ENCODE measurements around the gene DCHS2. TPM values are rescaled to one million over a fixed set of nuclear protein-coding genes. Genes with fewer than 3 reads are reported as not detected.

DCHS2 gene
- total and polyA plus RNA-seq, 2 experiments from 2014 or later = 0.21 to 7.6 TPM

DNA sequence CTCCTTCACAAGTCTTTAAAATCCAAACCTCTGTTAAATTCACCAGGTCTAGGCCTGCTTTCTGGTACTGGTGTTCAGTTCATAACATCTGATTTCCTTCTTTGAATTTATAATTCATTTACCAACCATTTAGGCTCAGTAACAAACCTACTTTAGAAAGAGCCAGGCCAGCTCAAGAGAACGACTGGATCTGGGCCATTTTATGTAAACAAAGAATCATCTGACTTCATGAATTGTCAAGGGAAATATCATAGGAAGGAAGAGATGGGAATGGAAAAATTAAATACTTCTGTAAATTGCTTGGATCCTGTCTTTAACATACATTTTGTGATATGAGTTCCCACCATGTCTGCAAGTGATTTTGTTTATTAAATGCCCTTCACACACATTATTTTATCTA is 36.5 kb downstream of the DCHS2 start:
- H3K36me3 Mint-ChIP-seq (ENCODE audit: low read depth) = no peaks in the 10 kb centered on the region
- H3K27ac ChIP-seq (ENCODE audit: low read depth) = no peak overlapping the region
- H3K4me3 Mint-ChIP-seq = no peak overlapping the region
- no peaks in the 10 kb centered on the region for H3K36me3 ChIP-seq (ENCODE audit: insufficient read depth)
- 0 out of 2 replicates have a peak, but pooled peaks cover 3% of the 10 kb centered on the region for H4K20me1 ChIP-seq (replicated peaks; ENCODE audit: insufficient read depth)
- H3K4me3 ChIP-seq = no peak overlapping the region
- H3K4me1 ChIP-seq (ENCODE audit: insufficient read depth) = no peaks in the 10 kb centered on the region
- DNase-seq (ENCODE audit: low spot score) (no peak), ATAC-seq (no peak)
- no peaks in the 10 kb centered on the region for H3K79me2 ChIP-seq (replicated peaks; ENCODE audit: insufficient read depth)
- no peak overlapping the region for H3K27ac Mint-ChIP-seq
- TF ChIP-seq, protein P1, sequence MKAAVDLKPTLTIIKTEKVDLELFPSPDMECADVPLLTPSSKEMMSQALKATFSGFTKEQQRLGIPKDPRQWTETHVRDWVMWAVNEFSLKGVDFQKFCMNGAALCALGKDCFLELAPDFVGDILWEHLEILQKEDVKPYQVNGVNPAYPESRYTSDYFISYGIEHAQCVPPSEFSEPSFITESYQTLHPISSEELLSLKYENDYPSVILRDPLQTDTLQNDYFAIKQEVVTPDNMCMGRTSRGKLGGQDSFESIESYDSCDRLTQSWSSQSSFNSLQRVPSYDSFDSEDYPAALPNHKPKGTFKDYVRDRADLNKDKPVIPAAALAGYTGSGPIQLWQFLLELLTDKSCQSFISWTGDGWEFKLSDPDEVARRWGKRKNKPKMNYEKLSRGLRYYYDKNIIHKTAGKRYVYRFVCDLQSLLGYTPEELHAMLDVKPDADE (IDR thresholded peaks at IDR 0.05) = no peak
- TF ChIP-seq JUNB (IDR thresholded peaks at IDR 0.05; ENCODE audit: unreplicated experiment) = no peak
- TF ChIP-seq, protein P2, sequence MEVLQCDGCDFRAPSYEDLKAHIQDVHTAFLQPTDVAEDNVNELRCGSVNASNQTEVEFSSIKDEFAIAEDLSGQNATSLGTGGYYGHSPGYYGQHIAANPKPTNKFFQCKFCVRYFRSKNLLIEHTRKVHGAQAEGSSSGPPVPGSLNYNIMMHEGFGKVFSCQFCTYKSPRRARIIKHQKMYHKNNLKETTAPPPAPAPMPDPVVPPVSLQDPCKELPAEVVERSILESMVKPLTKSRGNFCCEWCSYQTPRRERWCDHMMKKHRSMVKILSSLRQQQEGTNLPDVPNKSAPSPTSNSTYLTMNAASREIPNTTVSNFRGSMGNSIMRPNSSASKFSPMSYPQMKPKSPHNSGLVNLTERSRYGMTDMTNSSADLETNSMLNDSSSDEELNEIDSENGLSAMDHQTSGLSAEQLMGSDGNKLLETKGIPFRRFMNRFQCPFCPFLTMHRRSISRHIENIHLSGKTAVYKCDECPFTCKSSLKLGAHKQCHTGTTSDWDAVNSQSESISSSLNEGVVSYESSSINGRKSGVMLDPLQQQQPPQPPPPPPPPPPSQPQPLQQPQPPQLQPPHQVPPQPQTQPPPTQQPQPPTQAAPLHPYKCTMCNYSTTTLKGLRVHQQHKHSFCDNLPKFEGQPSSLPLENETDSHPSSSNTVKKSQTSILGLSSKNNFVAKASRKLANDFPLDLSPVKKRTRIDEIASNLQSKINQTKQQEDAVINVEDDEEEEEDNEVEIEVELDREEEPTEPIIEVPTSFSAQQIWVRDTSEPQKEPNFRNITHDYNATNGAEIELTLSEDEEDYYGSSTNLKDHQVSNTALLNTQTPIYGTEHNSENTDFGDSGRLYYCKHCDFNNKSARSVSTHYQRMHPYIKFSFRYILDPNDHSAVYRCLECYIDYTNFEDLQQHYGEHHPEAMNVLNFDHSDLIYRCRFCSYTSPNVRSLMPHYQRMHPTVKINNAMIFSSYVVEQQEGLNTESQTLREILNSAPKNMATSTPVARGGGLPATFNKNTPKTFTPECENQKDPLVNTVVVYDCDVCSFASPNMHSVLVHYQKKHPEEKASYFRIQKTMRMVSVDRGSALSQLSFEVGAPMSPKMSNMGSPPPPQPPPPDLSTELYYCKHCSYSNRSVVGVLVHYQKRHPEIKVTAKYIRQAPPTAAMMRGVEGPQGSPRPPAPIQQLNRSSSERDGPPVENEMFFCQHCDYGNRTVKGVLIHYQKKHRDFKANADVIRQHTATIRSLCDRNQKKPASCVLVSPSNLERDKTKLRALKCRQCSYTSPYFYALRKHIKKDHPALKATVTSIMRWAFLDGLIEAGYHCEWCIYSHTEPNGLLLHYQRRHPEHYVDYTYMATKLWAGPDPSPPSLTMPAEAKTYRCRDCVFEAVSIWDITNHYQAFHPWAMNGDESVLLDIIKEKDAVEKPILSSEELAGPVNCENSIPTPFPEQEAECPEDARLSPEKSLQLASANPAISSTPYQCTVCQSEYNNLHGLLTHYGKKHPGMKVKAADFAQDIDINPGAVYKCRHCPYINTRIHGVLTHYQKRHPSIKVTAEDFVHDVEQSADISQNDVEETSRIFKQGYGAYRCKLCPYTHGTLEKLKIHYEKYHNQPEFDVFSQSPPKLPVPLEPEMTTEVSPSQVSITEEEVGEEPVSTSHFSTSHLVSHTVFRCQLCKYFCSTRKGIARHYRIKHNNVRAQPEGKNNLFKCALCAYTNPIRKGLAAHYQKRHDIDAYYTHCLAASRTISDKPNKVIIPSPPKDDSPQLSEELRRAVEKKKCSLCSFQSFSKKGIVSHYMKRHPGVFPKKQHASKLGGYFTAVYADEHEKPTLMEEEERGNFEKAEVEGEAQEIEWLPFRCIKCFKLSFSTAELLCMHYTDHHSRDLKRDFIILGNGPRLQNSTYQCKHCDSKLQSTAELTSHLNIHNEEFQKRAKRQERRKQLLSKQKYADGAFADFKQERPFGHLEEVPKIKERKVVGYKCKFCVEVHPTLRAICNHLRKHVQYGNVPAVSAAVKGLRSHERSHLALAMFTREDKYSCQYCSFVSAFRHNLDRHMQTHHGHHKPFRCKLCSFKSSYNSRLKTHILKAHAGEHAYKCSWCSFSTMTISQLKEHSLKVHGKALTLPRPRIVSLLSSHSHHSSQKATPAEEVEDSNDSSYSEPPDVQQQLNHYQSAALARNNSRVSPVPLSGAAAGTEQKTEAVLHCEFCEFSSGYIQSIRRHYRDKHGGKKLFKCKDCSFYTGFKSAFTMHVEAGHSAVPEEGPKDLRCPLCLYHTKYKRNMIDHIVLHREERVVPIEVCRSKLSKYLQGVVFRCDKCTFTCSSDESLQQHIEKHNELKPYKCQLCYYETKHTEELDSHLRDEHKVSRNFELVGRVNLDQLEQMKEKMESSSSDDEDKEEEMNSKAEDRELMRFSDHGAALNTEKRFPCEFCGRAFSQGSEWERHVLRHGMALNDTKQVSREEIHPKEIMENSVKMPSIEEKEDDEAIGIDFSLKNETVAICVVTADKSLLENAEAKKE (CRISPR knock-in tag; IDR thresholded peaks at IDR 0.05) = no peak
- TF ChIP-seq, protein P3, sequence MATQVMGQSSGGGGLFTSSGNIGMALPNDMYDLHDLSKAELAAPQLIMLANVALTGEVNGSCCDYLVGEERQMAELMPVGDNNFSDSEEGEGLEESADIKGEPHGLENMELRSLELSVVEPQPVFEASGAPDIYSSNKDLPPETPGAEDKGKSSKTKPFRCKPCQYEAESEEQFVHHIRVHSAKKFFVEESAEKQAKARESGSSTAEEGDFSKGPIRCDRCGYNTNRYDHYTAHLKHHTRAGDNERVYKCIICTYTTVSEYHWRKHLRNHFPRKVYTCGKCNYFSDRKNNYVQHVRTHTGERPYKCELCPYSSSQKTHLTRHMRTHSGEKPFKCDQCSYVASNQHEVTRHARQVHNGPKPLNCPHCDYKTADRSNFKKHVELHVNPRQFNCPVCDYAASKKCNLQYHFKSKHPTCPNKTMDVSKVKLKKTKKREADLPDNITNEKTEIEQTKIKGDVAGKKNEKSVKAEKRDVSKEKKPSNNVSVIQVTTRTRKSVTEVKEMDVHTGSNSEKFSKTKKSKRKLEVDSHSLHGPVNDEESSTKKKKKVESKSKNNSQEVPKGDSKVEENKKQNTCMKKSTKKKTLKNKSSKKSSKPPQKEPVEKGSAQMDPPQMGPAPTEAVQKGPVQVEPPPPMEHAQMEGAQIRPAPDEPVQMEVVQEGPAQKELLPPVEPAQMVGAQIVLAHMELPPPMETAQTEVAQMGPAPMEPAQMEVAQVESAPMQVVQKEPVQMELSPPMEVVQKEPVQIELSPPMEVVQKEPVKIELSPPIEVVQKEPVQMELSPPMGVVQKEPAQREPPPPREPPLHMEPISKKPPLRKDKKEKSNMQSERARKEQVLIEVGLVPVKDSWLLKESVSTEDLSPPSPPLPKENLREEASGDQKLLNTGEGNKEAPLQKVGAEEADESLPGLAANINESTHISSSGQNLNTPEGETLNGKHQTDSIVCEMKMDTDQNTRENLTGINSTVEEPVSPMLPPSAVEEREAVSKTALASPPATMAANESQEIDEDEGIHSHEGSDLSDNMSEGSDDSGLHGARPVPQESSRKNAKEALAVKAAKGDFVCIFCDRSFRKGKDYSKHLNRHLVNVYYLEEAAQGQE (IDR thresholded peaks at IDR 0.05; ENCODE audit: unreplicated experiment) = no peak
- TF ChIP-seq STAT1 (IDR thresholded peaks at IDR 0.05; ENCODE audit: unreplicated experiment) = no peak
- TF ChIP-seq ZNF331 (CRISPR knock-in tag; IDR thresholded peaks at IDR 0.05; ENCODE audit: low read depth) = no peak
- TF ChIP-seq, protein P4, sequence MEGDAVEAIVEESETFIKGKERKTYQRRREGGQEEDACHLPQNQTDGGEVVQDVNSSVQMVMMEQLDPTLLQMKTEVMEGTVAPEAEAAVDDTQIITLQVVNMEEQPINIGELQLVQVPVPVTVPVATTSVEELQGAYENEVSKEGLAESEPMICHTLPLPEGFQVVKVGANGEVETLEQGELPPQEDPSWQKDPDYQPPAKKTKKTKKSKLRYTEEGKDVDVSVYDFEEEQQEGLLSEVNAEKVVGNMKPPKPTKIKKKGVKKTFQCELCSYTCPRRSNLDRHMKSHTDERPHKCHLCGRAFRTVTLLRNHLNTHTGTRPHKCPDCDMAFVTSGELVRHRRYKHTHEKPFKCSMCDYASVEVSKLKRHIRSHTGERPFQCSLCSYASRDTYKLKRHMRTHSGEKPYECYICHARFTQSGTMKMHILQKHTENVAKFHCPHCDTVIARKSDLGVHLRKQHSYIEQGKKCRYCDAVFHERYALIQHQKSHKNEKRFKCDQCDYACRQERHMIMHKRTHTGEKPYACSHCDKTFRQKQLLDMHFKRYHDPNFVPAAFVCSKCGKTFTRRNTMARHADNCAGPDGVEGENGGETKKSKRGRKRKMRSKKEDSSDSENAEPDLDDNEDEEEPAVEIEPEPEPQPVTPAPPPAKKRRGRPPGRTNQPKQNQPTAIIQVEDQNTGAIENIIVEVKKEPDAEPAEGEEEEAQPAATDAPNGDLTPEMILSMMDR (conservative IDR thresholded peaks at IDR 0.05; ENCODE audit: low read depth in 2 of 2) = no peak
- no peak for TF ChIP-seq EZH2 (IDR thresholded peaks at IDR 0.05; ENCODE audit: low read depth, unreplicated experiment)
- TF ChIP-seq CREB1 (CRISPR knock-in tag; IDR thresholded peaks at IDR 0.05; ENCODE audit: low read depth) = no peak
- TF ChIP-seq POLR2AphosphoS5 (IDR thresholded peaks at IDR 0.05; ENCODE audit: low read depth) = no peak
- TF ChIP-seq ZNF114 (CRISPR knock-in tag; IDR thresholded peaks at IDR 0.05) = no peak
- no peak for TF ChIP-seq EZH2phosphoT487 (IDR thresholded peaks at IDR 0.05; ENCODE audit: unreplicated experiment)
- no peak for TF ChIP-seq NANOG (IDR thresholded peaks at IDR 0.05; ENCODE audit: borderline replicate concordance)
- H3K9me3 Mint-ChIP-seq = no peaks in the 10 kb centered on the region
- no peaks in the 10 kb centered on the region for H3F3A ChIP-seq (replicated peaks; ENCODE audit: low read depth)
- H3K9me2 ChIP-seq (ENCODE audit: insufficient read depth) = peaks cover 2% of the 10 kb centered on the region; the same call in 1 of the 2 replicates
- no peak overlapping the region for H3K4me2 ChIP-seq
- H3K4me1 Mint-ChIP-seq = peaks cover 8% of the 10 kb centered on the region
- H3K27me3 ChIP-seq (ENCODE audit: insufficient read depth) = no peaks in the 10 kb centered on the region
- H2AFZ ChIP-seq = no peak overlapping the region
- H3K27me3 Mint-ChIP-seq (ENCODE audit: insufficient read depth, low read depth, poor library complexity) = no peaks in the 10 kb centered on the region

Data from GM23338 (cell line).